Measurements from ENCODE around the gene CDH9.

DNA sequence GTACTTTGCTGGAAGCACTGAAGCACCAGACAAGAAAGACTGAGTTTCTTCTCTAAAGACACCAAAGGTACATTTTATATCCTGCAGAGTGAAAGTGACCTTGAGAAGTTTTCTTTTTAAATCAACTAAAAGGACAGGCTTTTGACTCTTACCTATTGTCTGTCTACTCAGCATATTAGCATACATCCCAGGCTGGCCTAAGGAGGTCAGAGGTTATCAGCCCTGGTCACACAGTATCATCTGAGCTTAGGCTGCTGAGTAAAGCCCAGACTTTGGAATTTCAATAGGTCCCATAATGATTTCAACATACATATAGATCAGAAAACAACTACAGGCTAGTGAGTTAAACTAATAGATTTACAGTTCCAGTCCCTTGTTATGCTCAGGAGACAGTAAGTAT, 10.1 kb upstream of the CDH9 start:
- TF ChIP-seq, protein P1, sequence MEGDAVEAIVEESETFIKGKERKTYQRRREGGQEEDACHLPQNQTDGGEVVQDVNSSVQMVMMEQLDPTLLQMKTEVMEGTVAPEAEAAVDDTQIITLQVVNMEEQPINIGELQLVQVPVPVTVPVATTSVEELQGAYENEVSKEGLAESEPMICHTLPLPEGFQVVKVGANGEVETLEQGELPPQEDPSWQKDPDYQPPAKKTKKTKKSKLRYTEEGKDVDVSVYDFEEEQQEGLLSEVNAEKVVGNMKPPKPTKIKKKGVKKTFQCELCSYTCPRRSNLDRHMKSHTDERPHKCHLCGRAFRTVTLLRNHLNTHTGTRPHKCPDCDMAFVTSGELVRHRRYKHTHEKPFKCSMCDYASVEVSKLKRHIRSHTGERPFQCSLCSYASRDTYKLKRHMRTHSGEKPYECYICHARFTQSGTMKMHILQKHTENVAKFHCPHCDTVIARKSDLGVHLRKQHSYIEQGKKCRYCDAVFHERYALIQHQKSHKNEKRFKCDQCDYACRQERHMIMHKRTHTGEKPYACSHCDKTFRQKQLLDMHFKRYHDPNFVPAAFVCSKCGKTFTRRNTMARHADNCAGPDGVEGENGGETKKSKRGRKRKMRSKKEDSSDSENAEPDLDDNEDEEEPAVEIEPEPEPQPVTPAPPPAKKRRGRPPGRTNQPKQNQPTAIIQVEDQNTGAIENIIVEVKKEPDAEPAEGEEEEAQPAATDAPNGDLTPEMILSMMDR (IDR thresholded peaks at IDR 0.05; ENCODE audit: borderline replicate concordance, extremely low read depth, low read length, poor library complexity, severe bottlenecking): no peak
- TF ChIP-seq EZH2 (IDR thresholded peaks at IDR 0.05; ENCODE audit: borderline replicate concordance, low read depth, low read length, severe bottlenecking): no peak

All from DND-41 (cell line).